ENCODE results near the gene PNPLA4.

PNPLA4 gene

GRCh38 chrX:7927259-7928167 is at the start of gene PNPLA4:
Gene PNPLA4, minus strand, starts transcription at chrX:7927413. Its CDS starts 1,294 bp downstream, at chrX:7926119.
- peak; percentile 70 for DNase-seq

- no peak for DNase-seq
Observed at GRCh38 chrX:7972586-7972985, 45.4 kb upstream of the PNPLA4 start.

GRCh38 chrX:7970428-7970827 is 43.2 kb upstream of the PNPLA4 start:
- no peak for DNase-seq

- no peak for DNase-seq
Observed at GRCh38 chrX:7965436-7965835, 38.2 kb upstream of the PNPLA4 start.

- DNase-seq, result no peak
Observed at GRCh38 chrX:7960246-7960645, 33.0 kb upstream of the PNPLA4 start.

GRCh38 chrX:7953446-7953845 is 26.2 kb upstream of the PNPLA4 start:
- no peak for DNase-seq

GRCh38 chrX:7950865-7951264 is 23.7 kb upstream of the PNPLA4 start:
- no peak for DNase-seq

GRCh38 chrX:7948483-7948882 is 21.3 kb upstream of the PNPLA4 start:
- DNase-seq, result no peak

- DNase-seq, result no peak
Observed at GRCh38 chrX:7946960-7947359, 19.7 kb upstream of the PNPLA4 start.

- DNase-seq, result no peak
Observed at GRCh38 chrX:7943600-7944245, 16.5 kb upstream of the PNPLA4 start.

- DNase-seq, result no peak
Observed at GRCh38 chrX:7941390-7942042, 14.3 kb upstream of the PNPLA4 start.

GRCh38 chrX:7934026-7934425 is 6.8 kb upstream of the PNPLA4 start:
- DNase-seq, result no peak

- no peak for DNase-seq
Observed at GRCh38 chrX:7926914-7927258, 327 bp downstream of the PNPLA4 start.

- DNase-seq, result no peak
Observed at GRCh38 chrX:7926501-7926900, 712 bp downstream of the PNPLA4 start.

- DNase-seq, result peak; percentile 25
Observed at GRCh38 chrX:7925867-7926472, 1.2 kb downstream of the PNPLA4 start.

- no peak for DNase-seq
Observed at GRCh38 chrX:7921750-7922149, 5.5 kb downstream of the PNPLA4 start.

- no peak for DNase-seq
Observed at GRCh38 chrX:7908821-7909220, 18.4 kb downstream of the PNPLA4 start.

GRCh38 chrX:7904562-7904961 is 22.7 kb downstream of the PNPLA4 start:
- DNase-seq, result no peak

GRCh38 chrX:7891928-7892327 is 35.3 kb downstream of the PNPLA4 start:
- DNase-seq, result no peak

- DNase-seq, result no peak
Observed at GRCh38 chrX:7889680-7890079, 37.5 kb downstream of the PNPLA4 start.

GRCh38 chrX:7889135-7889534 is 38.1 kb downstream of the PNPLA4 start:
- DNase-seq, result no peak

GRCh38 chrX:7876957-7877356 is 50.3 kb downstream of the PNPLA4 start:
- DNase-seq, result no peak

GRCh38 chrX:7872042-7872441 is 55.2 kb downstream of the PNPLA4 start:
- DNase-seq, result no peak
